HG03103 (cell line): ENCODE data around the gene POSTN.
"Not testable (repeated sequence)": the region's sequence is repeated elsewhere in the genome, so short reads cannot be mapped to it uniquely, and the experiment has no call there.

Source experiments
- ATAC-seq: cut with Tn5 transposase; IDR thresholded peaks from one replicate; pipeline ENCODE4 v1.9.1; 2021; ENCODE audit warnings: low read depth; ENCODE audit not compliant: unreplicated experiment

The POSTN gene

GRCh38 chr13:37599519-37599918 lies 951 bp upstream of the POSTN start:
- ATAC-seq, result no peak

DNA sequence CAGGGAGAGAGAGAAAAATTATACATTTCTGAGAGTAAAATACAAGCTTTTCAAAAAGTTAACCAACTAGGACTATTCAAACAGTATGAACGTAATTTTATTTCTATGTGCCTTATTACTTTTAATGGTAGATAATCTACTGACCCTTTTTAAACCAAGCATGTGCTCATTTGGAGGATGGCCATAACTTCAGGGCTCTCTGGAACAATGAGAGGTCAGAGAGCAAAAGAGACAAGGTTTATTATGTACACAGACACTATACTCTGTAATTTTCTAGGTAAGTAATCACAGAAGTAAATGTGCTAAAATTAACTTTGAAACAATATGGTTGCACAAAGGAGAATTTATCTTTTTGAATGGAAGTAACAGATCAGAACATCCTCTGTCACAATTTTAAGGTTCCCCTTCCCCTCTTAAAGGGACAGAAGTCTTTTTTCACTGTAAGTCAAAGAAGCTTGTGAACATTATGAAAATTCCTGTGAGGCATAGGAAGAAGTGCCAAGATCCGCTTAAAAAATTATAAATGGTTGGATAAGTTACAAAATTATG lies 1.0 kb downstream of the POSTN start:
- ATAC-seq, result no peak

DNA sequence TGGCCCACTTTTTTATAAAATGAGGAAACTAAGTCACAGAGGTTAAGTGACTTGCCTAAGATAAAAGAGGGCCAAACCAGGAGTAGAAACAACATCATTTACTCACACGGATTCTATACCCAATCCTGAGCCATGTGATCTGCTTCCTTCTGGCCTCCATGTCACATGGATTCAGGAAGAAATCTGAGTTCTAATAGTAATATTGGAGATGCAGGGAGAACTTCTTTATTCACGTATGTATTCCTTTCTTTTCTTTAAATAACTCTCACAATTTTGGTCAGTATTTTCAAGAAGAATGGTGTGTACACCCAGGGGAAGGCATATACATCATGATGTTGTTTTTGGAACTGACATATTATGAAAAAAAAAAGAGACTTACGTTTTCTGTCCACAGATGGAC lies 1.8 kb downstream of the POSTN start:
- no peak for ATAC-seq

GRCh38 chr13:37595162-37595561 lies 3.4 kb downstream of the POSTN start:
- no peak for ATAC-seq

DNA sequence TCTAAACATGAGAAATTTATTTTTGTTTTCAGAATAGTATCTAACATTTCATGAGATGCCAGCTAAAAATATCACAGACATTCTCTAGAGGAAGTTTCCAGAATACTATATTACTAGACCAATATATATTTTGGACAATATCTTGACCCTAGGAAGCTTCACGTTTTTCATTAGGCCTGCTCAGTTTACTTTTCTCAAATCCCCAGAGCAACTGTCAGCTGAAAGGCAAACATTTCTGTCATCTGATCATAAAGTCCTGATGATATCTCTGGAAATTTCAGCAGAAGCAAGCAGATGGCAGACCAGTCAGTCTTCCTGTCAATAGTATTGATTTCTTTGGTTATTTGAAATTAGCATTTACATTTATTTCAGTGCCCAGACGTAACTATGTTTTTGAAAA lies 4.0 kb downstream of the POSTN start:
- ATAC-seq, result no peak

DNA sequence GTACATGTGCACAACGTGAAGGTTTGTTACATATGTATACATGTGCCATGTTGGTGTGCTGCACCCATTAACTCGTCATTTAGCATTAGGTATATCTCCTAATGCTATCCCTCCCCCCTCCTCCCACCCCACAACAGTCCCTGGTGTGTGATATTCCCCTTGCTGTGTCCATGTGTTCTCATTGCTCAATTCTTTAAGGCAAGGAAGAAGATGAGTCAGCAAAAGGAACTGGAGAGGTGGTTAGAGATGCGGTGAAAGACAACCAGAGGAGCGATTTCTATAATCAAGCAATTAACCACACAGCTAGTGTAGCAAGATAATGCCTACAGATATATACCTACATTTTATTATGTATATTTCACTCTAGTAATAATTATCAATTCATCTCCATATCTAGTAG lies 9.2 kb downstream of the POSTN start:
- not testable (repeated sequence) for ATAC-seq

DNA sequence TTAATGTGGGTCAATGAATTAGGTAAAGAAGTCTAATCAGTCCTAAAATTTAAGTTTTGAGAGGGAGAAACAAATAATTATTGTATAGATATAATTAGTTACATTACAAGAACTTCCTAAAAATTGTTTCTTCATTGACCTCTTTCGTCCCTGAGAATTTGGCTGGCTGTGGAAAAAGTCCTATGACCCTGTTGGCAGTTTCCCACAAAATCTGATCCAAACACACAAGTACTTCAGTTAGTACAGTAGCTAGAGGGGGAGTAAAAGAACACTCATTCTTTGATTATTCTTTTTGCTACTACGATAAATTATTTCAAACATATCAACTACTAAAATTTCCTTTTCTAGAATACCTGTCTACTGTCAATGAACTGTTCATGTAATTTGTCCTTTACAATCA lies 11.3 kb downstream of the POSTN start:
- ATAC-seq, result no peak

GRCh38 chr13:37586164-37586563 lies 12.4 kb downstream of the POSTN start:
- ATAC-seq, result no peak

DNA sequence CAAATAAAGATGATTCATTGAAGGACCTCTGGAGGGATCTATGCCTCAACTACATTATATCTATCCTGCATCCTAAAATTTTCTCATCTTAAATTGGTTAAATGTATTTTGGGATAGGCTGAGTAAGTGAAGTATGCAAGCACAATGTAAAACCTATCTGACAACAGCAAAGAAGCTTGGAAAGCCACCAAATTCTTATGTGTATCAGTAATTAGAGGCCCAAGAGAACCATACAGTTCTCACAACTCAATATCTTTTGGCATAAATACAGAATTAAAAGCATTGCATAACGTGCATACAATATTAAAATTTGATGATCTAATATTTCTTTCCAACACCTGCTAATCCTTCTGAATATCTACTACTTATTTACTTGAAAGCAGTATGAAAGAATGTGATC lies 13.0 kb downstream of the POSTN start:
- ATAC-seq, result no peak

- no peak for ATAC-seq
Measured at GRCh38 chr13:37576601-37577000, 22.0 kb downstream of the POSTN start.

DNA sequence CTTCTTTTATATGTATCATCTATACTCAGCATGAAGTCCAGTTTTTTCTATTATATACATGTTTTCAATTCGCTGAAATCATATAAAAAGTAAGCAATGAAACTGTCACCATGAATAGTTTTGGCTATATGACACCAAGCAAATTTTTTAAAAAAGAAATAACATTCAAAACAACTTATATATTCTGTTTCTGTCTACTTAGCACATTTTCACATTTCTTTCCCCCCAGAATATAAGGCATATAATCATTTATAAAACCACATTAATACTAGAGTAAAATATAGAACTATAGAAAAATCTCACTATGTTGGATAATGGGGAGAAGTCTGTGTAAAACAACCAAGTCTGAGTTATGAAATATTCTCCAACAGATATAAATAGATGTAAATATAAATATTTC lies 33.1 kb downstream of the POSTN start:
- ATAC-seq, result no peak

DNA sequence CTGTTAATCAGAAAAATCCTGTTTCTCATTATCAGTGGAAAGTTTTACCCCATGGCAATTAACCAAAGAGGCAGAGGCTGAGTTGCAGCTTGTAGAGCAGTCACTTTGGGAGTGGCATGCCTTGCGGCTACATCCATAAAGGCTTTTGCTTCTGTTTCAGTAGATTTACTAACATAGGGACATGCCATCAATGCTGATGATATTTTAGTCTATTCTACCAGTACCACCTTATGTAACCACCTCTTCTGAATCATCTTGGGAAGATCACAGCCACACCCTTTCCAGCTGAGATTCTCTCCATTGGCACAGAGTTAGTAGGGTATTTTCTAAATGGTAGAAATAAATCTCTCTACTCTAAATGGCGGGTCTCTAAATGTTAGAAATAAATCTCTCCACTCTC lies 37.5 kb downstream of the POSTN start:
- ATAC-seq, result no peak

DNA sequence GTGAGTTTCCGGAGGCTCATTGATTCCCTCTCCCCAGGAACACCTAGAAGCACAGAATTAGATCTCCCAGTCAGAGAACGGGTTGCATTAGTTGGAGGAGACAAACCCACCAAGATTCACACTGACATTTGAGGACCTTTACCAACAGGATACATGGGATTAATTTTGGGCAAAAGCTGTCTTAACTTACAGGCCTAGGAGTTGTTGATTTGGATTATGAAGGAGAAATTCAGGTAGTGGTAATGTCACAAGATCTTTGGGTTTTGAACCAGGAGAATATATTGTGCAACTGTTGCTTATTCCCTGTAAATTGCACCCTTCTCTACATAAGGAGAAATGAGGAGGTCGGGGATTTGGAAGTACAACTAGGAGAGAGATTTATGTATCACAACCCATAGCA lies 38.0 kb downstream of the POSTN start:
- ATAC-seq, result no peak

DNA sequence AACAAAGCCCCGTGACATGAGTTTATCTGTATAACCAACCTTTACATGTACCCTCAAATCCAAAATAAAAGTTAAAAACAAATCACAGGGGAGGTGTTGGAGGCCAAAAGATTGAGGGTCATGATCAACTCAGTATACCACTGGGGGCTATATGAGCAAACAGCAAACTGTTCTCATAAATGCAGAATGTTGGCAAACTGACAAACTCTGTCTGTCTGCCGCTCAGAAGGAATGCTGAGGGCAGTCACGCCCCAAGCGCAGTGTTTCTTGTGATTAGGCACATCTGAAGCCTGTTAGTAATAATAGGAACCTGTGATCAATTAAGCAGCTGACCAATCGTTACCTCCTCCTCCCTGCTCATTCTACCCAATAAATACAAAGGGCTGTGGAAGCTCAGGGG lies 39.8 kb downstream of the POSTN start:
- ATAC-seq, result not testable (repeated sequence)

GRCh38 chr13:37546087-37546486 lies 52.5 kb downstream of the POSTN start:
- ATAC-seq, result no peak

DNA sequence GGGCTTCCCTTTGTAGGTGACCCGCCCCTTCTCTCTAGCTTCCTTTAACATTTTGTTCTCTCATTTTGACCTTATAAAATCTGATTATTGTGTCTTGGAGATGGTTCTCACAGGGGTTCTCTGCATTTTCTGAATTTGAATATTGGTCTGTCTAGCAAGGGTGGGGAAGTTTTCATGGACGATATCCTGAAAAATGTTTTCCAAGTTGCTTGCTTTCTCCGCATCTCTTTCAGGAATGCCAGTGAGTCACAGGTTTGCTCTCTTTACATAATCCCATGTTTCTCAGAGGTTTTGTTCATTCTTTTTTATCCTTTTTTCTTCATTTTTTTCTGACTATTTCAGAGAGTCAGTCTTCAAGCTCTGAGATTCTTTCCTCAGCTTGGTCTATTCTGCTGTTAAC lies 53.6 kb downstream of the POSTN start:
- no peak for ATAC-seq

DNA sequence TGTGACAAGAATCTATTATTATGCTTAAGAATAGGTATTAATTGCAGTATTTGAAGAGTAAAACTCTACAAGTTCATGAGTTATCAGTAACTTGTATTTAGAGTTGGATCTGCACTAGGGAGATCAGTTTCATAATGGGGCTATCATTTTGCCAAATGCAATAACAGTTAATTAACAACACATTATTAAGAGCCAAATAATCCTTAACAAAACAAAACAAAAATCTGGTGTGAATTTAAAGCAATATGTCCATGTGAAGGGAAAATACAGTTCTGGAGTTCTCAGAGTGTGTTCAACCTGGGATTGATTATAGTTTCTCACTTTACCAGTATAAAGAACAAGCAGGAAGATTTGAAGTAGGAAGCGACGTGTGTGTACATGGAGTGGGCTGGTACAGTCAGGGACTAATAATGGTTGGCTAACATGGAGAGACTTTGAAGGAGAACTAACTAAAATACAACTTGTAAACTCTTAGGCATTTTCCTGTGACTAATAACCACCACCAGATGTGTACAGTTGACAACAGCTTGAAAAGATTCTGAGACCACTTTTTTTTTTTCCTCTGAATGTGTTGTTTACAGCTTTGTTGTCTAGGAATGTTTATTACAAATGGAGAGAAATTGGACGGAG lies 58.5 kb downstream of the POSTN start:
- no peak for ATAC-seq

GRCh38 chr13:37539170-37539569 lies 59.4 kb downstream of the POSTN start:
- ATAC-seq, result no peak

DNA sequence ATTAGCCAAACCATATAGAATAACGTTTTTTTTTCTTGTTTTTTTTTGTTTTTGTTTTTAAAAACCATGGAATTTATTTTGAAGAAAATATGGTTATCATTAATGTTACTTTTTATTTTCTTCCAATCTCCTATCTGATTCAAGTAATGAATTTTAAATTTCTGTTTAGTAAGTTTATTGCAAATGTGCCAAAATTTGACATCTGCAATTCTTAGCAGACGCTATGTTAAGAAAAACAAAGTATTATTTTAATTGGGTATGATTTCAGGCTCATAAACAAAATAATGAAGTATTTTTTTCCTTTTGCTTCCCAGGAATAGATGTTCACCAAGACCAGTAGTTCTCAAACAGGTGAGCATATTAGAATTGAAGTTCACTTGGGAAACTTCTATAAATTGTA lies 63.1 kb downstream of the POSTN start:
- no peak for ATAC-seq

DNA sequence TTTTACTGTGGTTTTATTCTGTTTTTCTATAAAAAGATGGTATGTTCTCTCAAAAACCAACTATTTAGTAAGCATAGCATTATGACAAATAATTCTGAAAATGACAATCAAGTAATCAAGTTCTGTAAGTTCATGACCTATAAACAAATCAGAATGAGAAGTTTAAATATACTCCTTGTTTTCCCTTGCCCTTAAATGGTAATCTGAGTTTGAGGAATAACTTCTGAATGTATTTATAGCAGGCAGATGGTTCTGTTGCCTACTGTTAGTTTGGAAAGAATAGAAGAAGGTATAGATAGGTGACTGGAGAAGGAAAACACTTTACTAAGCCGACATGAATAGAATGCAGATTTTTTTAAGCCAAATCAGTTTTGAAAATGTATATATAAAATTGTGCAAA lies 63.9 kb downstream of the POSTN start:
- no peak for ATAC-seq

GRCh38 chr13:37534181-37534580 lies 64.4 kb downstream of the POSTN start:
- ATAC-seq, result no peak

GRCh38 chr13:37531049-37531448 lies 67.5 kb downstream of the POSTN start:
- no peak for ATAC-seq
